Astrocyte of the cerebellum (primary cell): Measurements from ENCODE around the gene CERS4.
"Not testable (repeated sequence)": the region's sequence is repeated elsewhere in the genome, so short reads cannot be mapped to it uniquely, and the experiment has no call there.

Experiments
- DNase-seq: peaks from one replicate; pipeline ENCODE4 v3.0.0-alpha.2; 2011; ENCODE audit warnings: low read depth
- H3K4me3 ChIP-seq: 2 replicates; pipeline ENCODE4 v1.5.1; 2011; ENCODE audit warnings: mild to moderate bottlenecking, low read depth, low read length, moderate library complexity
- in situ Hi-C: cut with HindIII; loops from 2 replicates; pipeline ENCODE4 v1.10.0; 2017; ENCODE audit warnings: low sequenced_read_pairs
- TF ChIP-seq, protein P1 (sequence below): IDR thresholded peaks from 2 replicates; pipeline ENCODE4 v1.5.1; 2012; ENCODE audit warnings: low read length, low read depth, moderate library complexity, mild to moderate bottlenecking; ENCODE audit errors: missing control alignments

The CERS4 gene

DNA sequence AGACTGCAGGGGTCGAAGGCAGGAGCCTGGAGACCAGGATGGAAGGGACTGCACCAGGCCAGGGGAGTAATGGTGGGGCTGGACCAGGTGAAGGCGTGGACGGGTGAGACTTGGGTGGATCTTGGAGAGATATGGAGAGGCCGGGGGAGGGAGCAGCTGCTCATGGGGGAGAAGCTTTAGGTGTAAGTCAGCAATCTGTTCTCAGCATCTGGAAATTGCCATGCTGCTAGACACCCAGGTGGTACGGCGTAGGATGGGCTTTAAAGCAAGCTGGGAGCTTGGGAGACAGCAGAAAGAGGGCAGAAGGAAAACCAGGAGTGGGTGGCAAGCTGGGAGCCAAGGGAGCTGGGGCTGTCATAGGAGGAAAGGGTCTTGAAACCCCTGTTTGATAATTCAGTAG is 3.0 kb downstream of the CERS4 start:
- H3K4me3 ChIP-seq: no peak overlapping the region
- no peak for DNase-seq
- TF ChIP-seq, protein P1, sequence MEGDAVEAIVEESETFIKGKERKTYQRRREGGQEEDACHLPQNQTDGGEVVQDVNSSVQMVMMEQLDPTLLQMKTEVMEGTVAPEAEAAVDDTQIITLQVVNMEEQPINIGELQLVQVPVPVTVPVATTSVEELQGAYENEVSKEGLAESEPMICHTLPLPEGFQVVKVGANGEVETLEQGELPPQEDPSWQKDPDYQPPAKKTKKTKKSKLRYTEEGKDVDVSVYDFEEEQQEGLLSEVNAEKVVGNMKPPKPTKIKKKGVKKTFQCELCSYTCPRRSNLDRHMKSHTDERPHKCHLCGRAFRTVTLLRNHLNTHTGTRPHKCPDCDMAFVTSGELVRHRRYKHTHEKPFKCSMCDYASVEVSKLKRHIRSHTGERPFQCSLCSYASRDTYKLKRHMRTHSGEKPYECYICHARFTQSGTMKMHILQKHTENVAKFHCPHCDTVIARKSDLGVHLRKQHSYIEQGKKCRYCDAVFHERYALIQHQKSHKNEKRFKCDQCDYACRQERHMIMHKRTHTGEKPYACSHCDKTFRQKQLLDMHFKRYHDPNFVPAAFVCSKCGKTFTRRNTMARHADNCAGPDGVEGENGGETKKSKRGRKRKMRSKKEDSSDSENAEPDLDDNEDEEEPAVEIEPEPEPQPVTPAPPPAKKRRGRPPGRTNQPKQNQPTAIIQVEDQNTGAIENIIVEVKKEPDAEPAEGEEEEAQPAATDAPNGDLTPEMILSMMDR: no peak
- in situ Hi-C loops: no loop called here

DNA sequence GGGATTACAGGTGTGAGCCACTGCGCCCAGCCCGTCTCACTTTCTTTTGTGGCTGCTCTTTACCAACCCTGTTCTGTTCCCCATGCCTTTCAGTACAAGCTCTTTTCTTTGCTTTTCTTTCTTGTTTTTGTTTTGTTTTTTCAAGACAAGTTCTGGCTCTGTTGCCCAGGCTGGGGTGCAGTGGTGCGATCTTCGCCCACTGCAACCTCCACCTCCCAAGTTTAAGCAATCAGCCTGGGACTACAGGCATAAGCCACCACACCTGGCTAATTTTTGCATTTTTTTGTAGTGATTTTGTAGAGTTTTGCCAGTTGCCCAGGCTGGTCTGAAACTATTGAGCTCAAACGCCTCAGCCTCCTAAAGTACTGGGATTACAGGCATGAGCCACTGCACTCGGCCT is 3.7 kb downstream of the CERS4 start:
- TF ChIP-seq, protein P1: no peak
- DNase-seq: no peak
- in situ Hi-C loops: no loop called here

DNA sequence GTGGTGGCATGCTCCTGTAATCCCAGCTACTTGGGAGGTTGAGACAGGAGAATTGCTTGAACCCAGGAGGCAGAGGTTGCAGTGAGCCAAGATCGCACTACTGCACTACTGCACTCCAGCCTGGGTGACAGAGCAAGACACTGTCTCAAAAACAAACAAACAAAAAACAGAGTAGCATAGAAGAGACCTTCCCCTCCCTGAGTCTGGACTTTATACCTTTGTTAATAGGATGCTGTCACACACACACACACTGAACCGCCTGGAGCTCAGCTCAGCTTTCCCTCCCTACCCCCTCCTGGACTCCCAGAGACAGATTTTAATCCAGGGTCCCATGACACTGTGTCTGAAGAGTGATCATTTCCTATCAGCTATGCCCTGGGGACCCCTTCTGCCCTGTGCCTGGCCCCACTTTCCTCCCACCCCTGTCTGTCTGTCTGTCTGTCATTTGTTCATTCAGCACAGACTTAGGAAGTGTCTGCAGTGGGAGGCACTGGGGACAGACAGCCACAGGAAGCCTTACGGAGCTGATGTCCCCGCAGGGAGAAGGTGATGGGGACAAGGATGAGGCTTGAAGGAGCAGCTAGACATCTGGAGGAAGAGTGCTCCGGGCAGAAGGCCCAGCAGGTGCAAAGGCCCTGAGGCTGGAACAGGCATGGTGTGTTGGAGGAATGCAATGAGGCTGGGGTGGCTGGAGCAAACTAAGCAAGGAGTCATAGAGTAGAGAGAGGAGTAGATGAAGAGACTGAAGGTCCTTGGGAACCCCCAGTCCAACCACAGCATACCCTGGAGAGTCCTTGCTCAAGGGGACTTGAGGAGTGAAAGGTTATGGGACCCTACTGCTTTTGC is 4.9 kb downstream of the CERS4 start:
- TF ChIP-seq, protein P1: no peak
- no peak for DNase-seq
- in situ Hi-C loops: no loop called here
- H3K4me3 ChIP-seq: no peak overlapping the region

More for the DNA sequence above, 3.7 kb downstream of the CERS4 start:
- no peak overlapping the region for H3K4me3 ChIP-seq

DNA sequence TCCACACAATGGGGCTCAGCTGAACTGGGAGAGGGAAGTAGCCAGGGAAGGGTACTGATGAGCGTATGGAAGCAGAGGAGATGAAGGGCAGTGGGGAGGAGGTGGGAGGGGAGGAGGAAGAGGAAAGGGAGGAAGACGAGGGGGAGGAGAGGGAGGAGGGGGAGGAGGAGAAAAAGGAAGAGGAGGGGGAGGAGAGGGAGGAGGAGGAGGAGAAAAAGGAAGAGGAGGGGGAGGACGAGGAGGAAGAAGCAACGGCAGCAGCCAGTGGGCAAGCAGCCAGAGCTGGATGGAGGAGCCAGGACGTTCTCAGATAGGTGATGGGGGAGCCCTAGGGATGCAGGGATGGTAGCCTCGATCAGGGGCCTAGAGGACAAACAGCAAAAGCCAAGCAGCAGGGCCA is 5.6 kb downstream of the CERS4 start:
- in situ Hi-C loops: no loop called here
- no peak for DNase-seq
- no peak overlapping the region for H3K4me3 ChIP-seq
- TF ChIP-seq, protein P1: no peak

DNA sequence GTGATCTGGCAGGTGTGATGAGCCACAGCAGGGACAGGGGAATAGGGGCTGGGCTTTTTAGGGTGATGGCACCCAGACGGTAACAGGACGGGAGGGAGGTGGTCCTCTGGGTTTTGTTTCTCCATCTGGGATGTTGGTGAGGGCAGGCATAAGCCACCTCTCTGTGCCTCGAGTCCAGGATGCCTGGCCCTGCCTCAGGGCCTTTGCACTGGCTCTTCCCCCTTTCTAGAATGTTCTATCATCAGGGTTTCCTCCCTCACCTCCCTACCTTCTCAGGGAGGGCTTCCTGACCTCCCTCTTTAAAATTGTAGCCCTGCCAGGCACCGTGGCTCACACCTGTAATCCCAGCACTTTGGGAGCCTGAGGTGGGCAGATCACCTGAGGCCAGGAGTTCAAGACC is 6.6 kb downstream of the CERS4 start:
- DNase-seq: no peak
- H3K4me3 ChIP-seq: no peak overlapping the region
- in situ Hi-C loops: no loop called here
- TF ChIP-seq, protein P1: no peak

DNA sequence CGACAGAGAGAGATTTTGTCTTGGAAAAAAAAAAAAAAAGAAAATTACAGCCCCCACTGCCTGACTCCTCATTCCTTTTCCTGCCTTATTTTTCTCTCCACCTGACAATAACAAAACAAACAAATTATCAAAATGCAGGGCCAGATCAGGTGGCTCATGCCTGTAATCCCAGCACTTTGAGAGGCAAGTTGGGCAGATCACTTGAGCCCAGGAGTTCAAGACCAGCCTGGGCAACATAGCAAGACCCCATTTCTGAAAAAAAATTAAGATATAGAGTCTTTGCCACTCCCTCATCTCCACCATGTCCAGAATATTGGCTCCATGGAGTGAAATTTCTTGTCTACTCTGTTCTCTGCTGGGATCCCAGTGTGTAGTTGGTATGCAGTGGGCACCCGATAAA is 7.2 kb downstream of the CERS4 start:
- no peak overlapping the region for H3K4me3 ChIP-seq
- TF ChIP-seq, protein P1: no peak
- no peak for DNase-seq
- in situ Hi-C loops: no loop called here

DNA sequence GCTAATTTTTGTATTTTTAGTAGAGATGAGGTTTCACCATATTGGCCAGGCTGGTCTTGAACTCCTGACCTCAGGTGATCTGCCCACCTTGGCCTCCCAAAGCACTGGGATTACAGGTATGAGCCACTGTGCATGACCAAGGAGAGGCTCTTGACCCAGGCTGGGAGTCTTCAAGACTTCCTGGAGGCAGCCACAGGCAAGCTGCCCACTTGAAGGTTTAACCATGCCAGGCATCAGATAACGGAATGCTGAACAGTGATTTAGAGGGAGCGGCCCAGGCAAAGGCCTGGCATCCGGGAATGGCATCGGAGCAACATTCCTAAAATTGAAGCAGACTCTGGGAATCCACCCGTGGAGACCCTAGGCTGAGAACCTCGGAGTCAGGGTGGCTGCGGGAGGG is 9.0 kb downstream of the CERS4 start:
- in situ Hi-C loops, H3K4me3 ChIP-seq, DNase-seq: not testable (repeated sequence)
